ENCODE measurements around the gene TBX2.
A peak's percentile ranks its signal among the peaks of the same experiment; 100 is the strongest.

GRCh38 chr17:61389670-61390478, 9.8 kb upstream of the TBX2 start:
- TF ChIP-seq CTCF (IDR thresholded peaks at IDR 0.05) (peak; percentile 37 to 83 (median 70)), POLR2A (IDR thresholded peaks at IDR 0.05) (no peak)
